Measurements from ENCODE around the gene BHMT.

DNA sequence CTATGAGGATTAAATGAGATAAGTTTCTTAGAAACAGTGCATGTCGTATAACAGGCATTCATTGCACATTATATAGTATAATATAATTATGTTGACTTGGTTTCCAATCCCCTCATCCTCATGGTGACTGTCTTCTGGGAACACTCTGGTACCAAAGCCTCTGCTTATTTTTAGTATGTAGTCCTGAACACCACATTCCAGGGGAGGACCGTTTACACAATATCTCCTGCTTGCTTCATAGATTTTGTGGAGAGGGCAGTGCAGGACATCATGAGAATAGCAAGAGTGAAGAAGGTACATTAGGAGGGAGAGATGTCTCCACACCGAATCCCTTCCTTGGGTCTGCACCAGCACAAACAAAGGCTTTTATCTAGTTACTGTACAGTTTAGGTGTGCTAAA lies 20.5 kb upstream of the BHMT start:
- TF ChIP-seq BHLHE40 (IDR thresholded peaks at IDR 0.05; ENCODE audit: low read length): no peak
- no peak for TF ChIP-seq EP300 (IDR thresholded peaks at IDR 0.05; ENCODE audit: low read length)
- no peak for TF ChIP-seq EHMT2 (IDR thresholded peaks at IDR 0.05)
- TF ChIP-seq, protein P1, sequence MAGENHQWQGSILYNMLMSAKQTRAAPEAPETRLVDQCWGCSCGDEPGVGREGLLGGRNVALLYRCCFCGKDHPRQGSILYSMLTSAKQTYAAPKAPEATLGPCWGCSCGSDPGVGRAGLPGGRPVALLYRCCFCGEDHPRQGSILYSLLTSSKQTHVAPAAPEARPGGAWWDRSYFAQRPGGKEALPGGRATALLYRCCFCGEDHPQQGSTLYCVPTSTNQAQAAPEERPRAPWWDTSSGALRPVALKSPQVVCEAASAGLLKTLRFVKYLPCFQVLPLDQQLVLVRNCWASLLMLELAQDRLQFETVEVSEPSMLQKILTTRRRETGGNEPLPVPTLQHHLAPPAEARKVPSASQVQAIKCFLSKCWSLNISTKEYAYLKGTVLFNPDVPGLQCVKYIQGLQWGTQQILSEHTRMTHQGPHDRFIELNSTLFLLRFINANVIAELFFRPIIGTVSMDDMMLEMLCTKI (IDR thresholded peaks at IDR 0.05; ENCODE audit: partially characterized antibody): no peak
- no peak for TF ChIP-seq KLF1 (tag; IDR thresholded peaks at IDR 0.05)
- no peak for TF ChIP-seq CTBP1 (IDR thresholded peaks at IDR 0.05; ENCODE audit: borderline replicate concordance)
- TF ChIP-seq, protein P2, sequence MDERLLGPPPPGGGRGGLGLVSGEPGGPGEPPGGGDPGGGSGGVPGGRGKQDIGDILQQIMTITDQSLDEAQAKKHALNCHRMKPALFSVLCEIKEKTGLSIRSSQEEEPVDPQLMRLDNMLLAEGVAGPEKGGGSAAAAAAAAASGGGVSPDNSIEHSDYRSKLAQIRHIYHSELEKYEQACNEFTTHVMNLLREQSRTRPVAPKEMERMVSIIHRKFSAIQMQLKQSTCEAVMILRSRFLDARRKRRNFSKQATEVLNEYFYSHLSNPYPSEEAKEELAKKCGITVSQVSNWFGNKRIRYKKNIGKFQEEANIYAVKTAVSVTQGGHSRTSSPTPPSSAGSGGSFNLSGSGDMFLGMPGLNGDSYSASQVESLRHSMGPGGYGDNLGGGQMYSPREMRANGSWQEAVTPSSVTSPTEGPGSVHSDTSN (CRISPR knock-in tag; IDR thresholded peaks at IDR 0.05; ENCODE audit: low read depth): no peak
- TF ChIP-seq, protein P2 (tag; conservative IDR thresholded peaks at IDR 0.05; ENCODE audit: low read depth): no peak
- no peak for TF ChIP-seq MNT (conservative IDR thresholded peaks at IDR 0.05)
- no peak for TF ChIP-seq CTCFL (IDR thresholded peaks at IDR 0.05; ENCODE audit: borderline replicate concordance, insufficient read depth, low read depth, low read length, poor library complexity, severe bottlenecking)
- TF ChIP-seq, protein P3, sequence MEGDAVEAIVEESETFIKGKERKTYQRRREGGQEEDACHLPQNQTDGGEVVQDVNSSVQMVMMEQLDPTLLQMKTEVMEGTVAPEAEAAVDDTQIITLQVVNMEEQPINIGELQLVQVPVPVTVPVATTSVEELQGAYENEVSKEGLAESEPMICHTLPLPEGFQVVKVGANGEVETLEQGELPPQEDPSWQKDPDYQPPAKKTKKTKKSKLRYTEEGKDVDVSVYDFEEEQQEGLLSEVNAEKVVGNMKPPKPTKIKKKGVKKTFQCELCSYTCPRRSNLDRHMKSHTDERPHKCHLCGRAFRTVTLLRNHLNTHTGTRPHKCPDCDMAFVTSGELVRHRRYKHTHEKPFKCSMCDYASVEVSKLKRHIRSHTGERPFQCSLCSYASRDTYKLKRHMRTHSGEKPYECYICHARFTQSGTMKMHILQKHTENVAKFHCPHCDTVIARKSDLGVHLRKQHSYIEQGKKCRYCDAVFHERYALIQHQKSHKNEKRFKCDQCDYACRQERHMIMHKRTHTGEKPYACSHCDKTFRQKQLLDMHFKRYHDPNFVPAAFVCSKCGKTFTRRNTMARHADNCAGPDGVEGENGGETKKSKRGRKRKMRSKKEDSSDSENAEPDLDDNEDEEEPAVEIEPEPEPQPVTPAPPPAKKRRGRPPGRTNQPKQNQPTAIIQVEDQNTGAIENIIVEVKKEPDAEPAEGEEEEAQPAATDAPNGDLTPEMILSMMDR (IDR thresholded peaks at IDR 0.05 in 2 of 3, conservative IDR thresholded peaks at IDR 0.05 in 1 of 3; ENCODE audit: insufficient read depth in 2 of 3, low read depth in 1 of 3, low read length in 3 of 3): no peak
- no peak for TF ChIP-seq HLTF (IDR thresholded peaks at IDR 0.05)
- TF ChIP-seq ZKSCAN1 (IDR thresholded peaks at IDR 0.05; ENCODE audit: low read depth, low read length): no peak
